Measurements from ENCODE around the gene KRT3. TPM values are rescaled to one million over a fixed set of nuclear protein-coding genes. Genes with fewer than 3 reads are reported as not detected.

KRT3 gene
- total RNA-seq, 1 experiment from 2014 or later = not detected

DNA sequence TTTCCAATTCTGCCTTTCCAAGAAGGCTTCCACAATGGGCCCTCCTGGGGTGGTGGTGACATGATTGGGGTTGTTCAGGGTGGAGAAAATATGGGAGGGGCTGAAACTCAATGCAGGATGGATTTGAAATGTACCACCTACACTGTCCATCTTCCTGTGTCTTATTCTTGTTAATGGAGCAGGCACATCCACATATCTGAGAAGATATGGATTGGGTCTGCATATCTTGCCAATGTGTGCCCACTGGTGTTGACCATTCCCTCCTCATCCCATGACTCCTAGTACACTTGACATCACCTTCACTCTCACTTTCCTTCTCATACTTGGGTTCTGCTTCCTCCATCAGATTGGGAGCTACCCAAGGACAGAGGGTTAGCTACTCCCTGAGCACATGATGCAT is 26.0 kb downstream of the KRT3 start (continued):
- TF ChIP-seq IRF2 (CRISPR knock-in tag; IDR thresholded peaks at IDR 0.05; ENCODE audit: borderline replicate concordance, low read depth) (no peak), E2F1 (CRISPR knock-in tag; IDR thresholded peaks at IDR 0.05) (no peak), TCF7 (CRISPR knock-in tag; IDR thresholded peaks at IDR 0.05; ENCODE audit: low read depth) (no peak), ZNF671 (CRISPR knock-in tag; IDR thresholded peaks at IDR 0.05) (no peak), FOXJ3 (CRISPR knock-in tag; IDR thresholded peaks at IDR 0.05; ENCODE audit: borderline replicate concordance) (no peak)
- TF ChIP-seq, protein P1, sequence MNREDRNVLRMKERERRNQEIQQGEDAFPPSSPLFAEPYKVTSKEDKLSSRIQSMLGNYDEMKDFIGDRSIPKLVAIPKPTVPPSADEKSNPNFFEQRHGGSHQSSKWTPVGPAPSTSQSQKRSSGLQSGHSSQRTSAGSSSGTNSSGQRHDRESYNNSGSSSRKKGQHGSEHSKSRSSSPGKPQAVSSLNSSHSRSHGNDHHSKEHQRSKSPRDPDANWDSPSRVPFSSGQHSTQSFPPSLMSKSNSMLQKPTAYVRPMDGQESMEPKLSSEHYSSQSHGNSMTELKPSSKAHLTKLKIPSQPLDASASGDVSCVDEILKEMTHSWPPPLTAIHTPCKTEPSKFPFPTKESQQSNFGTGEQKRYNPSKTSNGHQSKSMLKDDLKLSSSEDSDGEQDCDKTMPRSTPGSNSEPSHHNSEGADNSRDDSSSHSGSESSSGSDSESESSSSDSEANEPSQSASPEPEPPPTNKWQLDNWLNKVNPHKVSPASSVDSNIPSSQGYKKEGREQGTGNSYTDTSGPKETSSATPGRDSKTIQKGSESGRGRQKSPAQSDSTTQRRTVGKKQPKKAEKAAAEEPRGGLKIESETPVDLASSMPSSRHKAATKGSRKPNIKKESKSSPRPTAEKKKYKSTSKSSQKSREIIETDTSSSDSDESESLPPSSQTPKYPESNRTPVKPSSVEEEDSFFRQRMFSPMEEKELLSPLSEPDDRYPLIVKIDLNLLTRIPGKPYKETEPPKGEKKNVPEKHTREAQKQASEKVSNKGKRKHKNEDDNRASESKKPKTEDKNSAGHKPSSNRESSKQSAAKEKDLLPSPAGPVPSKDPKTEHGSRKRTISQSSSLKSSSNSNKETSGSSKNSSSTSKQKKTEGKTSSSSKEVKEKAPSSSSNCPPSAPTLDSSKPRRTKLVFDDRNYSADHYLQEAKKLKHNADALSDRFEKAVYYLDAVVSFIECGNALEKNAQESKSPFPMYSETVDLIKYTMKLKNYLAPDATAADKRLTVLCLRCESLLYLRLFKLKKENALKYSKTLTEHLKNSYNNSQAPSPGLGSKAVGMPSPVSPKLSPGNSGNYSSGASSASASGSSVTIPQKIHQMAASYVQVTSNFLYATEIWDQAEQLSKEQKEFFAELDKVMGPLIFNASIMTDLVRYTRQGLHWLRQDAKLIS (CRISPR knock-in tag; IDR thresholded peaks at IDR 0.05; ENCODE audit: borderline replicate concordance) = no peak

DNA sequence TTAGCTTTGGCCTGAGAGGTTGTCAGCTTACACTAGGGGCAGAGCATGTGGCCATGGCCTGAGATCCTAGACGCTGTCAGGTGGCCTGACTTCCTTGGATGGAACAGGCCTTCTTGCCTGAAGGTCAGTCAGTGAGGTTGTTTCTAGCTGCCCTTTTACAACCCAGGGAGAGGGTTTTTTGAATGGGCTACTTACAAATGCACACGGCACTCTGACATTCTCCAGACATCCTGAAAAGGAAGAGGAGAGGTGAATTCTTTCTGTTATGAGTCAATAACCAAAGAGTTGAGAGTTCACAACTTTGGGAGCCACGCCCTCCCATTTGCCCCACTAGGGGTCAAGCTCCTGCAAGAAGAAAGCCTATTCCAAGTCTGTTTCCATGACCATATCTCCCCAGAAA is 26.6 kb downstream of the KRT3 start:
- Mint-ChIP-seq H3K36me3 (no peaks in the 10 kb centered on the region), H3K4me1 (no peaks in the 10 kb centered on the region), H3K4me3 (no peak overlapping the region), H3K9me3 (peaks cover 8% of the 10 kb centered on the region), H3K27me3 (ENCODE audit: low read depth) (peaks cover 4% of the 10 kb centered on the region), H3K27ac (no peak overlapping the region)
- DNase-seq (ENCODE audit: low spot score) = no peak
- POLR2A ChIA-PET = no interaction called here
- CTCF ChIA-PET = interaction anchor here (1.3 kb wide), 1 partner anchor 9 kb away, joined by 4 read pairs; no protein-coding TSS in a partner anchor
- ATAC-seq = no peak
- TF ChIP-seq GTF2I (CRISPR knock-in tag; conservative IDR thresholded peaks at IDR 0.05) (no peak), ZBTB21 (CRISPR knock-in tag; IDR thresholded peaks at IDR 0.05; ENCODE audit: borderline replicate concordance) (no peak), ZNF219 (CRISPR knock-in tag; IDR thresholded peaks at IDR 0.05; ENCODE audit: borderline replicate concordance) (no peak), MXD4 (CRISPR knock-in tag; IDR thresholded peaks at IDR 0.05; ENCODE audit: borderline replicate concordance) (no peak), E2F1 (CRISPR knock-in tag; IDR thresholded peaks at IDR 0.05) (no peak)

DNA sequence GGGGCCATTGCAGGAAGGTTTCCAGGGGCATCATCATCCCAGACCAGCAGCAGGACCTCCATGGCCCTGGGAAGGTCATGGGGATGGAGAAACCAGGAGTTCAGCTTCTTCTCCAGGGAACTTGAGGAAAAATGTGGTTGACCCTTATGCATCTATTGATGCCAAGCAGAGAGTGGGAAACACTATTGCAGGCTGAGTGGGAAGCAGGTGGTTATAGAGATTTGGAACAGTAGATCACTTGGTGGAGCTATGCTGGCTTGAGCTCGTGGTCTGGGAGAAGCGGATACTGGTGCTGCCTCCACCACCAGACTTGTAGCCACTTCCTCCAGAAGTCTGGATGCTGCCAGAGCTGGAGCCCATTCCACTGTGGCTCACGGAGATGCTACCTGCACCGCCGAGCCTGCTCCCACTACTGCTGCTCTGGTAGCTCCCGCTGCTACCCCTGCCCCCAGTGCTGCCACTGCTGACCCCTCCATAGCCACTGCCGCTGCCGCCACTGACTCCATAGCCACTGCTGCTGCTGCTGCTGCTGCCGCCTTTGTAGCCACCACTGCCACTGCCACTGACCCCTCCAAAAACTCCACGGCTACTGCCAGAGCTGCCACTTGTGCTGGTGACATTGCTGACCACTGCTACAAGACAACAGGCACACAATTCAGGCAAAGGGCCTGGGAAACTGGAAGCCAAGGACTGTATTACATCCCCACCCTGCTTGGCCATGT is 27.3 kb downstream of the KRT3 start:
- no peaks in the 10 kb centered on the region for H3K36me3 Mint-ChIP-seq
- ATAC-seq (no peak), DNase-seq (ENCODE audit: low spot score) (no peak)
- no peak overlapping the region; the same call in 1 of the 2 replicates for H3K27ac Mint-ChIP-seq
- TF ChIP-seq FOXK1 (CRISPR knock-in tag; IDR thresholded peaks at IDR 0.05) = no peak
- no peak for TF ChIP-seq NR1H2 (CRISPR knock-in tag; IDR thresholded peaks at IDR 0.05)
- TF ChIP-seq, protein P2, sequence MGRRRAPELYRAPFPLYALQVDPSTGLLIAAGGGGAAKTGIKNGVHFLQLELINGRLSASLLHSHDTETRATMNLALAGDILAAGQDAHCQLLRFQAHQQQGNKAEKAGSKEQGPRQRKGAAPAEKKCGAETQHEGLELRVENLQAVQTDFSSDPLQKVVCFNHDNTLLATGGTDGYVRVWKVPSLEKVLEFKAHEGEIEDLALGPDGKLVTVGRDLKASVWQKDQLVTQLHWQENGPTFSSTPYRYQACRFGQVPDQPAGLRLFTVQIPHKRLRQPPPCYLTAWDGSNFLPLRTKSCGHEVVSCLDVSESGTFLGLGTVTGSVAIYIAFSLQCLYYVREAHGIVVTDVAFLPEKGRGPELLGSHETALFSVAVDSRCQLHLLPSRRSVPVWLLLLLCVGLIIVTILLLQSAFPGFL (CRISPR knock-in tag; IDR thresholded peaks at IDR 0.05; ENCODE audit: borderline replicate concordance) = no peak
- TF ChIP-seq IRF2 (CRISPR knock-in tag; IDR thresholded peaks at IDR 0.05; ENCODE audit: borderline replicate concordance, low read depth) = no peak
- TF ChIP-seq, protein P3, sequence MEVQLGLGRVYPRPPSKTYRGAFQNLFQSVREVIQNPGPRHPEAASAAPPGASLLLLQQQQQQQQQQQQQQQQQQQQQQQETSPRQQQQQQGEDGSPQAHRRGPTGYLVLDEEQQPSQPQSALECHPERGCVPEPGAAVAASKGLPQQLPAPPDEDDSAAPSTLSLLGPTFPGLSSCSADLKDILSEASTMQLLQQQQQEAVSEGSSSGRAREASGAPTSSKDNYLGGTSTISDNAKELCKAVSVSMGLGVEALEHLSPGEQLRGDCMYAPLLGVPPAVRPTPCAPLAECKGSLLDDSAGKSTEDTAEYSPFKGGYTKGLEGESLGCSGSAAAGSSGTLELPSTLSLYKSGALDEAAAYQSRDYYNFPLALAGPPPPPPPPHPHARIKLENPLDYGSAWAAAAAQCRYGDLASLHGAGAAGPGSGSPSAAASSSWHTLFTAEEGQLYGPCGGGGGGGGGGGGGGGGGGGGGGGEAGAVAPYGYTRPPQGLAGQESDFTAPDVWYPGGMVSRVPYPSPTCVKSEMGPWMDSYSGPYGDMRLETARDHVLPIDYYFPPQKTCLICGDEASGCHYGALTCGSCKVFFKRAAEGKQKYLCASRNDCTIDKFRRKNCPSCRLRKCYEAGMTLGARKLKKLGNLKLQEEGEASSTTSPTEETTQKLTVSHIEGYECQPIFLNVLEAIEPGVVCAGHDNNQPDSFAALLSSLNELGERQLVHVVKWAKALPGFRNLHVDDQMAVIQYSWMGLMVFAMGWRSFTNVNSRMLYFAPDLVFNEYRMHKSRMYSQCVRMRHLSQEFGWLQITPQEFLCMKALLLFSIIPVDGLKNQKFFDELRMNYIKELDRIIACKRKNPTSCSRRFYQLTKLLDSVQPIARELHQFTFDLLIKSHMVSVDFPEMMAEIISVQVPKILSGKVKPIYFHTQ (CRISPR knock-in tag; IDR thresholded peaks at IDR 0.05) = no peak
- TF ChIP-seq EMX1 (CRISPR knock-in tag; IDR thresholded peaks at IDR 0.05) = no peak
- TF ChIP-seq, protein P4, sequence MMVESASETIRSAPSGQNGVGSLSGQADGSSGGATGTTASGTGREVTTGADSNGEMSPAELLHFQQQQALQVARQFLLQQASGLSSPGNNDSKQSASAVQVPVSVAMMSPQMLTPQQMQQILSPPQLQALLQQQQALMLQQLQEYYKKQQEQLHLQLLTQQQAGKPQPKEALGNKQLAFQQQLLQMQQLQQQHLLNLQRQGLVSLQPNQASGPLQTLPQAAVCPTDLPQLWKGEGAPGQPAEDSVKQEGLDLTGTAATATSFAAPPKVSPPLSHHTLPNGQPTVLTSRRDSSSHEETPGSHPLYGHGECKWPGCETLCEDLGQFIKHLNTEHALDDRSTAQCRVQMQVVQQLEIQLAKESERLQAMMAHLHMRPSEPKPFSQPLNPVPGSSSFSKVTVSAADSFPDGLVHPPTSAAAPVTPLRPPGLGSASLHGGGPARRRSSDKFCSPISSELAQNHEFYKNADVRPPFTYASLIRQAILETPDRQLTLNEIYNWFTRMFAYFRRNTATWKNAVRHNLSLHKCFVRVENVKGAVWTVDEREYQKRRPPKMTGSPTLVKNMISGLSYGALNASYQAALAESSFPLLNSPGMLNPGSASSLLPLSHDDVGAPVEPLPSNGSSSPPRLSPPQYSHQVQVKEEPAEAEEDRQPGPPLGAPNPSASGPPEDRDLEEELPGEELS (CRISPR knock-in tag; IDR thresholded peaks at IDR 0.05) = no peak
- no peak for TF ChIP-seq ZNF219 (CRISPR knock-in tag; IDR thresholded peaks at IDR 0.05; ENCODE audit: borderline replicate concordance)
- no peak for TF ChIP-seq ZNF138 (CRISPR knock-in tag; conservative IDR thresholded peaks at IDR 0.05)
- TF ChIP-seq HMGA2 (CRISPR knock-in tag; IDR thresholded peaks at IDR 0.05) = no peak
- H3K4me1 Mint-ChIP-seq = no peaks in the 10 kb centered on the region
- peaks cover 8% of the 10 kb centered on the region for H3K9me3 Mint-ChIP-seq
- H3K27me3 Mint-ChIP-seq (ENCODE audit: low read depth) = peaks cover 4% of the 10 kb centered on the region
- H3K4me3 Mint-ChIP-seq = no peak overlapping the region
- CTCF ChIA-PET = interaction anchor here (0.9 to 1.3 kb wide), 2 partner anchors 9 to 102 kb away, joined by 3 to 4 read pairs; no protein-coding TSS in a partner anchor
- POLR2A ChIA-PET = no interaction called here

Measured in WTC11 (cell line).